HepG2 (cell line): Measurements from ENCODE around the gene SLC22A12. TPM values are rescaled to one million over a fixed set of nuclear protein-coding genes. Genes with fewer than 3 reads are reported as not detected.

Experiments
- ATAC-seq: fragments of 200-7000 bp; cut with Tn5 transposase; 3 replicates; pipeline ENCODE4 v1.9.1; 2020; ENCODE audit warnings: mild to moderate bottlenecking, moderate library complexity
- BruUV-seq: library from RNA; stranded (reverse); fragments of 400-500 nt; replicated peaks from 2 replicates; lab custom pipeline; 2021; lab: Mats Ljungman, UMichigan
- CTCF ChIA-PET: fragments of 300-600 bp; formaldehyde crosslinking; extraction: SDS; loops from one replicate; lab custom pipeline; 2021; ENCODE audit warnings: low total read pairs, inconsistent platforms, low intra/inter-chr PET ratio; lab: Yijun Ruan, JAX
- POLR2A ChIA-PET: fragments of 350-600 bp; sonication (Branson Sonifier 250); formaldehyde crosslinking; loops from one replicate; lab custom pipeline; 2020; ENCODE audit warnings: antibody characterized with exemption, inconsistent platforms; lab: Yijun Ruan, JAX
- DNase-seq: peaks from one replicate; pipeline ENCODE4 v3.0.0-alpha.2; 2015; ENCODE audit warnings: low spot score
- FAIRE-seq: peaks from 3 replicates; lab custom pipeline; 2011; peaks lifted over from hg19 to GRCh38; lab: Jason Lieb, UNC
- H2AFZ ChIP-seq: one replicate; pipeline ENCODE4 v1.6.1; 2011; ENCODE audit warnings: low read length, inconsistent platforms
- H3K27ac ChIP-seq: fragments of 300-600 bp; 3 replicates; pipeline ENCODE4 v1.8.0; 2011; ENCODE audit warnings: mixed run types, mild to moderate bottlenecking, mixed read lengths, low read length, inconsistent platforms; ENCODE audit not compliant: insufficient read depth; ENCODE audit errors: extremely low read length
- H3K27me3 ChIP-seq, 2 experiments: fragments of 200-600 bp in 1 of 2; 2 replicates in 1 of 2; 3 replicates in 1 of 2; pipeline versions ENCODE4 v1.6.0 to v1.8.0; 2011; ENCODE audit warnings: low read length in 2 of 2, mild to moderate bottlenecking in 2 of 2, moderate library complexity in 2 of 2, inconsistent platforms in 1 of 2; ENCODE audit not compliant: insufficient read depth in 2 of 2, control insufficient read depth in 1 of 2
- H3K36me3 ChIP-seq, 2 experiments: fragments of 200-600 bp in 1 of 2; replicated peaks in 1 of 2; 2 replicates in 1 of 2; 3 replicates in 1 of 2; pipeline versions ENCODE4 v1.5.1 to v1.8.0; 2011; ENCODE audit warnings: low read length in 2 of 2, inconsistent platforms in 1 of 2; ENCODE audit not compliant: insufficient read depth in 2 of 2, control insufficient read depth in 1 of 2
- H3K4me1 ChIP-seq: 2 replicates; pipeline ENCODE4 v1.5.1; 2012; ENCODE audit warnings: low read length, inconsistent platforms; ENCODE audit not compliant: insufficient read depth
- H3K4me2 ChIP-seq: 2 replicates; pipeline ENCODE4 v1.6.0; 2011; ENCODE audit warnings: low read depth, low read length, inconsistent platforms
- H3K4me3 ChIP-seq, 3 experiments: fragments of 200-600 bp in 1 of 3; sonication (generic), shearing (Covaris generic) in 1 of 3; replicated peaks in 1 of 3; 2 replicates each; pipeline ENCODE4 v1.5.1; 2011 to 2016; ENCODE audit warnings: low read length in 3 of 3, inconsistent platforms in 2 of 3, low read depth in 2 of 3, mild to moderate bottlenecking in 2 of 3, control low read depth in 1 of 3, mixed read lengths in 1 of 3; ENCODE audit not compliant: insufficient read depth in 1 of 3
- H3K79me2 ChIP-seq: one replicate; pipeline ENCODE4 v1.6.1; 2011; ENCODE audit warnings: low read length, inconsistent platforms; ENCODE audit not compliant: insufficient read depth
- H3K9ac ChIP-seq: 2 replicates; pipeline ENCODE4 v1.6.0; 2011; ENCODE audit warnings: mild to moderate bottlenecking, low read depth, low read length, inconsistent platforms; ENCODE audit not compliant: insufficient read depth
- H3K9me3 ChIP-seq: 2 replicates; pipeline ENCODE4 v1.5.1; 2012; ENCODE audit warnings: mild to moderate bottlenecking, low read length
- H4K20me1 ChIP-seq: 2 replicates; pipeline ENCODE4 v1.6.0; 2011; ENCODE audit warnings: inconsistent platforms, mild to moderate bottlenecking, low read length, moderate library complexity; ENCODE audit not compliant: insufficient read depth
- CHD2 ChIP-seq: IDR thresholded peaks from 2 replicates; pipeline ENCODE4 v1.6.1; 2011; ENCODE audit warnings: low read depth, low read length, improper control_type of control experiment
- PPARG ChIP-seq: conservative IDR thresholded peaks from 2 replicates; pipeline ENCODE4 v1.6.1; 2016; ENCODE audit warnings: missing biosample characterization, missing genetic modification reagents
- RFXANK ChIP-seq: IDR thresholded peaks from 2 replicates; pipeline ENCODE4 v1.6.1; 2016
- TP53 ChIP-seq: sonication (generic); formaldehyde crosslinking; conservative IDR thresholded peaks from 2 replicates; pipeline ENCODE4 v1.4.0; 2020; ENCODE audit warnings: missing genetic modification reagents
- ZFP1 ChIP-seq: IDR thresholded peaks from 2 replicates; pipeline ENCODE4 v1.6.1; 2016
- ZFP36L2 ChIP-seq: sonication (generic); formaldehyde crosslinking; IDR thresholded peaks from 2 replicates; pipeline ENCODE4 v1.4.0; 2020; ENCODE audit warnings: missing genetic modification reagents
- ZFP90 ChIP-seq: sonication (generic); formaldehyde crosslinking; IDR thresholded peaks from 2 replicates; pipeline ENCODE4 v1.8.0; 2022; ENCODE audit warnings: missing genetic modification reagents, mild to moderate bottlenecking, inconsistent platforms, borderline replicate concordance
- ZNF264 ChIP-seq: sonication (generic); formaldehyde crosslinking; IDR thresholded peaks from 2 replicates; pipeline ENCODE4 v1.4.0; 2020; ENCODE audit warnings: missing genetic modification reagents
- ZNF547 ChIP-seq: sonication (generic); formaldehyde crosslinking; IDR thresholded peaks from 2 replicates; pipeline ENCODE4 v1.5.1; 2020; ENCODE audit warnings: mild to moderate bottlenecking, missing genetic modification reagents
- ZNF652 ChIP-seq: IDR thresholded peaks from 2 replicates; pipeline ENCODE4 v1.6.1; 2016; ENCODE audit warnings: low read depth, borderline replicate concordance
- WGBS: methylation state at CpG from one replicate; pipeline ENCODE4 v1.1.6; 2017; ENCODE audit warnings: low lambda C conversion rate; 5-methylcytosine and 5-hydroxymethylcytosine counted together
- in situ Hi-C: cut with HindIII; loops from 2 replicates; pipeline ENCODE4 v1.10.0; 2017; ENCODE audit warnings: low pct_unique_long_range_greater_than_20kb; ENCODE audit not compliant: extremely low pct_ligation_motif_present
- intact Hi-C: fragments of 100-400 bp; cut with micrococcal nuclease; formaldehyde crosslinking; loops from one replicate; pipeline ENCODE4 v1.10.0; 2022; ENCODE audit not compliant: unreplicated experiment
- polyA plus RNA-seq, 8 experiments: library from polyadenylated mRNA; depleted of rRNA in 3 of 8; stranded (reverse) in 7 of 8; unstranded in 1 of 8; fragments of >200 nt; fragmentation: Illumina TruSeq in 4 of 8; extraction: Trizol in 4 of 8; gene quantifications; 2 replicates each; pipeline versions ENCODE4 v1.2.1 to v1.2.3, GENCODE V29; 2011 to 2016; ENCODE audit warnings: low read depth in 4 of 8, missing spikeins in 1 of 8, mixed read lengths in 1 of 8; ENCODE audit not compliant: insufficient read depth in 1 of 8
- total RNA-seq, 5 experiments: library from RNA; depleted of rRNA; stranded (reverse); fragments of >200 nt; fragmentation: Illumina TruSeq; extraction: Trizol; gene quantifications; 2 replicates each; pipeline ENCODE4 v1.2.3, GENCODE V29; 2016; ENCODE audit warnings: low read depth in 1 of 5
- TF ChIP-seq, protein P1 (sequence below): sonication (generic); formaldehyde crosslinking; IDR thresholded peaks from 2 replicates; pipeline ENCODE4 v1.4.0; 2020; ENCODE audit warnings: missing genetic modification reagents, borderline replicate concordance

SLC22A12 gene
- total and polyA plus RNA-seq, 2 of the 13 experiments (the other 11 are each of a cell fraction or from before 2014, with no cell fraction given) = not detected

DNA sequence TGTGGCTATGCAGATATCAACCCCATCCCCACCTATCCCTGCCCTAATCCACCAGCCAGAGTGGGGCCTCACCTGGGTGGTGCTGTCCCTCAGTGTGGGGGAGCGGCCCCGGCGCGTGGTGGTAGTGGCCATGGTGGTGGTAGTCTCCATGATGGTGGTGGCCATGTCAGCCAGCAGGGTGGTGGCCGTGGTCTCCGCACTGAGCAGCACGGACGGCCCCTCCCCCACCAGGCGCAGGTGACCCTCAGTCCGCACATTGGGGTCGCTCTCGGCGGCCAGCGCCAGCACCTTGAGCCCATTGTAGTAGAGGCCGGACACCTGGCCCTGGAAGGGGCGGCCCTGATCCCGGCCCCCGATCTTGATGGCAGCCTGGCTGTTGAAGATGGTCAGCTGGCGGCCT is 31.7 kb downstream of the SLC22A12 start:
- FAIRE-seq (no peak), ATAC-seq (no peak), DNase-seq (no peak)
- Histone ChIP-seq H3K9me3 (no peaks in the 10 kb centered on the region), H4K20me1 (no peaks in the 10 kb centered on the region), H3K4me3 (no peak overlapping the region), H3K36me3 (no peaks in the 10 kb centered on the region), H3K79me2 (no peaks in the 10 kb centered on the region), H3K4me1 (peaks cover 21% of the 10 kb centered on the region), H3K27me3 (peaks cover 2 to 34% of the 10 kb centered on the region in 2 experiments; a peak in 4 of 5 replicates), H3K27ac (no peak overlapping the region), H3K9ac (no peak overlapping the region), H3K4me2 (no peak overlapping the region), H2AFZ (no peak overlapping the region)
- WGBS = 51% methylated on average over 13 of the region's 19 CpGs
- no TSS peak for BruUV-seq
- no peak for TF ChIP-seq ZFP36L2 (CRISPR knock-in tag)
- TF ChIP-seq ZNF652 (CRISPR knock-in tag) = no peak
- TF ChIP-seq ZNF264 = no peak
- no peak for TF ChIP-seq RFXANK (CRISPR knock-in tag)
- no peak for TF ChIP-seq CHD2
- TF ChIP-seq, protein P1, sequence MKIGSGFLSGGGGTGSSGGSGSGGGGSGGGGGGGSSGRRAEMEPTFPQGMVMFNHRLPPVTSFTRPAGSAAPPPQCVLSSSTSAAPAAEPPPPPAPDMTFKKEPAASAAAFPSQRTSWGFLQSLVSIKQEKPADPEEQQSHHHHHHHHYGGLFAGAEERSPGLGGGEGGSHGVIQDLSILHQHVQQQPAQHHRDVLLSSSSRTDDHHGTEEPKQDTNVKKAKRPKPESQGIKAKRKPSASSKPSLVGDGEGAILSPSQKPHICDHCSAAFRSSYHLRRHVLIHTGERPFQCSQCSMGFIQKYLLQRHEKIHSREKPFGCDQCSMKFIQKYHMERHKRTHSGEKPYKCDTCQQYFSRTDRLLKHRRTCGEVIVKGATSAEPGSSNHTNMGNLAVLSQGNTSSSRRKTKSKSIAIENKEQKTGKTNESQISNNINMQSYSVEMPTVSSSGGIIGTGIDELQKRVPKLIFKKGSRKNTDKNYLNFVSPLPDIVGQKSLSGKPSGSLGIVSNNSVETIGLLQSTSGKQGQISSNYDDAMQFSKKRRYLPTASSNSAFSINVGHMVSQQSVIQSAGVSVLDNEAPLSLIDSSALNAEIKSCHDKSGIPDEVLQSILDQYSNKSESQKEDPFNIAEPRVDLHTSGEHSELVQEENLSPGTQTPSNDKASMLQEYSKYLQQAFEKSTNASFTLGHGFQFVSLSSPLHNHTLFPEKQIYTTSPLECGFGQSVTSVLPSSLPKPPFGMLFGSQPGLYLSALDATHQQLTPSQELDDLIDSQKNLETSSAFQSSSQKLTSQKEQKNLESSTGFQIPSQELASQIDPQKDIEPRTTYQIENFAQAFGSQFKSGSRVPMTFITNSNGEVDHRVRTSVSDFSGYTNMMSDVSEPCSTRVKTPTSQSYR = no peak
- no peak for TF ChIP-seq ZNF547 (CRISPR knock-in tag)
- no peak for TF ChIP-seq ZFP1 (CRISPR knock-in tag)
- no peak for TF ChIP-seq TP53 (CRISPR knock-in tag)
- TF ChIP-seq PPARG (CRISPR knock-in tag) = no peak
- TF ChIP-seq ZFP90 (CRISPR knock-in tag) = no peak
- ChIA-PET CTCF (no interaction called here), POLR2A (no interaction called here)
- in situ Hi-C loops = no loop called here
- intact Hi-C loops = no loop called here
